PFSK-1 (cell line): ENCODE data around the gene BANK1.

Experiments used
- POLR2AphosphoS5 ChIP-seq: IDR thresholded peaks from 2 replicates; pipeline ENCODE4 v1.6.1; 2012; ENCODE audit warnings: low read depth, mild to moderate bottlenecking, control low read depth, low read length, moderate library complexity
- SIN3A ChIP-seq: IDR thresholded peaks from 2 replicates; pipeline ENCODE4 v1.6.1; 2012; ENCODE audit warnings: mild to moderate bottlenecking, low read length, moderate library complexity, borderline replicate concordance; ENCODE audit not compliant: insufficient read depth
- TAF1 ChIP-seq: IDR thresholded peaks from 2 replicates; pipeline ENCODE4 v1.6.1; 2012; ENCODE audit warnings: low read length, control low read depth, borderline replicate concordance; ENCODE audit not compliant: insufficient read depth

- TF ChIP-seq SIN3A (no peak), TAF1 (no peak), POLR2AphosphoS5 (no peak)
Observed at GRCh38 chr4:101792056-101792590, 1.6 kb downstream of the BANK1 start.
